GM12891 (cell line): ENCODE data around the gene POU3F3.

Experiments used
- POLR2A ChIP-seq: IDR thresholded peaks from 2 replicates; pipeline ENCODE4 v1.6.1; 2011; ENCODE audit warnings: low read depth, low read length, control low read depth
- POLR2AphosphoS5 ChIP-seq: IDR thresholded peaks from 2 replicates; pipeline ENCODE4 v1.6.1; 2011; ENCODE audit warnings: low read depth, low read length, control low read depth
- TAF1 ChIP-seq: IDR thresholded peaks from 2 replicates; pipeline ENCODE4 v1.6.1; 2011; ENCODE audit warnings: low read depth, low read length, control low read depth

GRCh38 chr2:104889960-104890684 lies 36.2 kb downstream of the POU3F3 start:
- TF ChIP-seq TAF1 (no peak), POLR2A (no peak), POLR2AphosphoS5 (no peak)
